ENCODE results near the gene ACY1. TPM values are rescaled to one million over a fixed set of nuclear protein-coding genes. Genes with fewer than 3 reads are reported as not detected.
A peak's percentile ranks its signal among the peaks of the same experiment; 100 is the strongest.
"Not testable (repeated sequence)": the region's sequence is repeated elsewhere in the genome, so short reads cannot be mapped to it uniquely, and the experiment has no call there.

The ACY1 gene
- total RNA-seq, 1 experiment from 2014 or later = 62.6 TPM

DNA sequence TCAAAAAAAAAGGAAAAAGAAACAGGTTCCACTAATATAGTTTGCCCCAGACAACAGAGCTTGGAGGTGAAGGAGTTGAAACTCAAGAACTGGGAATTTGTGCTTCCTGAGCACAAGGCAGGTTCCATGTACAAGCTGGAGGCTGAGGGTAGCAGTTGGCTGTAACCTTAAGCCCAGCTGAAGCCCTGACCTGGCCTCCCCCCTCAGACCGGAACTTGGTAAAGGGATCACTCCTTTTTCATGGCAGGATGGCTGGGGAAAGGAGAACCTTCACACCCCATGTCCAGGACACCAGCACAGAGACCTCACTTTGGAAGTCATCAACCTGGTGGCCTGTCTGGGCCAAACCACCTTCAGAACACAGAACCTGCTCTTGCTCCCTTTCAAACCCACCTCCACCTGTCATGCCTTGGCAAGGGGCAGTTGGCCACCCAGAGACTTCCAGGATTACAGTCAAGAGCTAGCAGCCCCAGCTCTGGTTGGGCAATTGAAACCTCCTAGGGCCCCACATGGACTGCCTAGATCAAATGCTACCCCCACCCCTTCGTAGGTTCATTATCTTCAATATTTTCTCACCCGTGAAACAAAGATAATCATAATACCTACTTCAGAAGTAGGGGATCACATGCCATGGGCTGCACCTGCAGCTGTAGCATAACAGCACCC is 8.8 kb downstream of the ACY1 start:
- Histone ChIP-seq H3K79me2 (ENCODE audit: insufficient read depth, low read length) (peaks cover 10% of the 10 kb centered on the region; the same call in 1 of the 2 replicates), H2BK20ac (ENCODE audit: low read depth, low read length, poor library complexity, severe bottlenecking) (no peak overlapping the region), H2BK120ac (ENCODE audit: low read depth, low read length, poor library complexity, severe bottlenecking) (no peak overlapping the region), H3K4me2 (ENCODE audit: insufficient read depth, insufficient read length, low read length) (no peak overlapping the region), H2BK5ac (ENCODE audit: insufficient read length, low read length) (no peak overlapping the region), H3K14ac (ENCODE audit: insufficient read depth, low read length) (no peak overlapping the region), H3T11ph (ENCODE audit: low read length) (no peak overlapping the region), H4K5ac (ENCODE audit: insufficient read length, low read depth, low read length) (no peak overlapping the region), H3K56ac (ENCODE audit: insufficient read length, low read depth, low read length) (no peak overlapping the region), H4K91ac (ENCODE audit: insufficient read length, low read depth, low read length) (no peak overlapping the region), H4K8ac (replicated peaks; ENCODE audit: insufficient read length, low read depth, low read length) (no peak overlapping the region), H3K23ac (ENCODE audit: insufficient read length, low read depth, low read length) (no peak overlapping the region), H3K23me2 (ENCODE audit: insufficient read length, low read depth, low read length, poor library complexity, severe bottlenecking) (peaks cover 11% of the 10 kb centered on the region), H3K27ac (ENCODE audit: insufficient read length, low read depth, low read length) (no peak overlapping the region), H3K18ac (ENCODE audit: insufficient read length, low read depth, low read length) (no peak overlapping the region), H3K9ac (ENCODE audit: extremely low read depth, insufficient read length, low read length) (no peak overlapping the region), H3K4me1 (ENCODE audit: insufficient read depth, low read length) (peaks cover 5% of the 10 kb centered on the region), H3K4ac (ENCODE audit: low read depth, low read length) (no peak overlapping the region), H2BK15ac (ENCODE audit: low read depth, low read length) (no peak overlapping the region), H3K9me3 (ENCODE audit: control insufficient read depth, low read depth, low read length) (no peaks in the 10 kb centered on the region), H3K79me1 (ENCODE audit: insufficient read depth, low read depth, low read length, poor library complexity, severe bottlenecking) (peaks cover 7% of the 10 kb centered on the region), H2AFZ (ENCODE audit: low read length) (no peak overlapping the region), H4K20me1 (ENCODE audit: control insufficient read depth, insufficient read depth, insufficient read length) (no peaks in the 10 kb centered on the region), H2AK5ac (ENCODE audit: insufficient read length, low read length) (no peak overlapping the region), H3K27me3 (ENCODE audit: insufficient read depth, low read length) (no peaks in the 10 kb centered on the region), H2BK12ac (ENCODE audit: insufficient read length, low read depth, low read length) (no peak overlapping the region)
- peaks cover 40 to 50% (median 46%) of the 10 kb centered on the region in 3 experiments for H3K36me3 Mint-ChIP-seq (ENCODE audit: insufficient read depth in 1 of 3, low read depth in 3 of 3)
- H3K4me1 Mint-ChIP-seq = peaks cover 22 to 33% of the 10 kb centered on the region in 2 experiments
- no CpG with 5 or more reads among the region's 3 CpGs for WGBS (ENCODE audit: extremely low coverage, insufficient read length, low lambda C conversion rate)
- DNase-seq = no peak
- TF ChIP-seq, protein P1, sequence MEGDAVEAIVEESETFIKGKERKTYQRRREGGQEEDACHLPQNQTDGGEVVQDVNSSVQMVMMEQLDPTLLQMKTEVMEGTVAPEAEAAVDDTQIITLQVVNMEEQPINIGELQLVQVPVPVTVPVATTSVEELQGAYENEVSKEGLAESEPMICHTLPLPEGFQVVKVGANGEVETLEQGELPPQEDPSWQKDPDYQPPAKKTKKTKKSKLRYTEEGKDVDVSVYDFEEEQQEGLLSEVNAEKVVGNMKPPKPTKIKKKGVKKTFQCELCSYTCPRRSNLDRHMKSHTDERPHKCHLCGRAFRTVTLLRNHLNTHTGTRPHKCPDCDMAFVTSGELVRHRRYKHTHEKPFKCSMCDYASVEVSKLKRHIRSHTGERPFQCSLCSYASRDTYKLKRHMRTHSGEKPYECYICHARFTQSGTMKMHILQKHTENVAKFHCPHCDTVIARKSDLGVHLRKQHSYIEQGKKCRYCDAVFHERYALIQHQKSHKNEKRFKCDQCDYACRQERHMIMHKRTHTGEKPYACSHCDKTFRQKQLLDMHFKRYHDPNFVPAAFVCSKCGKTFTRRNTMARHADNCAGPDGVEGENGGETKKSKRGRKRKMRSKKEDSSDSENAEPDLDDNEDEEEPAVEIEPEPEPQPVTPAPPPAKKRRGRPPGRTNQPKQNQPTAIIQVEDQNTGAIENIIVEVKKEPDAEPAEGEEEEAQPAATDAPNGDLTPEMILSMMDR (conservative IDR thresholded peaks at IDR 0.05) = no peak
- peak overlapping the region in 2 of 3 experiments; percentile 44 to 53; a peak in 5 of 7 replicates for H3K27ac Mint-ChIP-seq
- peaks cover 1% of the 10 kb centered on the region for H3K27me3 Mint-ChIP-seq (ENCODE audit: low read depth)
- peak overlapping the region in 1 of 2 experiments; percentile 38; a peak in 2 of 5 replicates for H3K4me3 Mint-ChIP-seq
- no peaks in the 10 kb centered on the region; a peak in 1 of 5 replicates for H3K9me3 Mint-ChIP-seq

DNA sequence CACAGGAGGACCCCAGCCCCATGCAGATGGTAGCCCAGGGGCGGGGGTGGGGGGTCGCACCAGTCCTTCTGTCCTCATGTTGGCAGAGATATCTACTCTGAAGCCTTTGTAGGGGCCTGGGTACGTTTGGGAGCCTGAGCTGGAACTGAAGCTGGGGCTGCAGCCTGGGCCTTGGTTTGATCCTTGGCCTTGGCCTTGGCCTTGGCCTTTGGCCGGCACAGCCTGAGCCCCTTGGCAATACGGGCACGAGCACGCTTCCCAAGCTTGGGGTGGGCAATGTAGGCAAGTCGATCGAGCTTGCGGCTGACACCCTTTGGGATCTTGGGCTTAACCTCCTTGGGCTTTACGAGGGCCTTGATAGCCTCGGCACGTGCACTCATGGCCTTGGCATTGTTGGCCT is 10.3 kb downstream of the ACY1 start:
- H2BK12ac ChIP-seq (ENCODE audit: insufficient read length, low read depth, low read length); H4K5ac ChIP-seq (ENCODE audit: insufficient read length, low read depth, low read length); H3K27ac ChIP-seq (ENCODE audit: insufficient read length, low read depth, low read length); H2BK120ac ChIP-seq (ENCODE audit: low read depth, low read length, poor library complexity, severe bottlenecking); H3K23ac ChIP-seq (ENCODE audit: insufficient read length, low read depth, low read length); H3K14ac ChIP-seq (ENCODE audit: insufficient read depth, low read length); H3K56ac ChIP-seq (ENCODE audit: insufficient read length, low read depth, low read length); H2BK5ac ChIP-seq (ENCODE audit: insufficient read length, low read length); H4K91ac ChIP-seq (ENCODE audit: insufficient read length, low read depth, low read length); H3T11ph ChIP-seq (ENCODE audit: low read length); H3K4me1 ChIP-seq (ENCODE audit: insufficient read depth, low read length); H3K27me3 Mint-ChIP-seq (ENCODE audit: low read depth); H3K9me3 ChIP-seq (ENCODE audit: control insufficient read depth, low read depth, low read length); H2BK20ac ChIP-seq (ENCODE audit: low read depth, low read length, poor library complexity, severe bottlenecking); DNase-seq; H3K79me1 ChIP-seq (ENCODE audit: insufficient read depth, low read depth, low read length, poor library complexity, severe bottlenecking); H2AFZ ChIP-seq (ENCODE audit: low read length); H3K4me2 ChIP-seq (ENCODE audit: insufficient read depth, insufficient read length, low read length); H2BK15ac ChIP-seq (ENCODE audit: low read depth, low read length); H3K9ac ChIP-seq (ENCODE audit: extremely low read depth, insufficient read length, low read length); H2AK5ac ChIP-seq (ENCODE audit: insufficient read length, low read length); H3K27me3 ChIP-seq (ENCODE audit: insufficient read depth, low read length); H3K9me3 Mint-ChIP-seq; H4K20me1 ChIP-seq (ENCODE audit: control insufficient read depth, insufficient read depth, insufficient read length); H4K8ac ChIP-seq (replicated peaks; ENCODE audit: insufficient read length, low read depth, low read length); H3K18ac ChIP-seq (ENCODE audit: insufficient read length, low read depth, low read length); H3K4ac ChIP-seq (ENCODE audit: low read depth, low read length): not testable (repeated sequence)
- Mint-ChIP-seq H3K4me3 (peak overlapping the region; percentile 100), H3K27ac (peak overlapping the region in 2 of 3 experiments; percentile 77 to 92; a peak in 1 of 7 replicates), H3K4me1 (peaks cover 24 to 38% of the 10 kb centered on the region in 2 experiments), H3K36me3 (ENCODE audit: insufficient read depth in 1 of 3, low read depth in 3 of 3) (peaks cover 40 to 47% (median 46%) of the 10 kb centered on the region in 3 experiments)
- Histone ChIP-seq H3K79me2 (ENCODE audit: insufficient read depth, low read length) (peaks cover 10% of the 10 kb centered on the region; the same call in 1 of the 2 replicates), H3K23me2 (ENCODE audit: insufficient read length, low read depth, low read length, poor library complexity, severe bottlenecking) (peaks cover 11% of the 10 kb centered on the region)
- no CpG with 5 or more reads among the region's 13 CpGs for WGBS (ENCODE audit: extremely low coverage, insufficient read length, low lambda C conversion rate)

All from H9 (cell line).